ENCODE results near the gene SLC26A2. TPM values are rescaled to one million over a fixed set of nuclear protein-coding genes. Genes with fewer than 3 reads are reported as not detected.
A peak's percentile ranks its signal among the peaks of the same experiment; 100 is the strongest.

Gene SLC26A2
- total and polyA plus RNA-seq, 2 experiments from 2014 or later: 3.5 to 11.5 TPM

- TF ChIP-seq ZNF462 (CRISPR knock-in tag; IDR thresholded peaks at IDR 0.05) (no peak), ZNF331 (CRISPR knock-in tag; IDR thresholded peaks at IDR 0.05; ENCODE audit: low read depth) (no peak)
Observed at GRCh38 chr5:149935431-149935901, 25.1 kb upstream of the SLC26A2 start (continued).

- Histone ChIP-seq H3F3A (replicated peaks; ENCODE audit: low read depth) (no peaks in the 10 kb centered on the region), H3K27me3 (ENCODE audit: insufficient read depth) (no peaks in the 10 kb centered on the region), H3K4me1 (ENCODE audit: insufficient read depth) (0 out of 2 replicates have a peak, but pooled peaks cover 5% of the 10 kb centered on the region), H2AFZ (peak overlapping the region; percentile 32; the same call in 1 of the 2 replicates), H3K79me2 (replicated peaks; ENCODE audit: insufficient read depth) (no peaks in the 10 kb centered on the region), H3K27ac (ENCODE audit: low read depth) (no peak overlapping the region), H3K4me3 (no peak overlapping the region), H3K9me2 (ENCODE audit: insufficient read depth) (no peaks in the 10 kb centered on the region), H3K4me2 (no peak overlapping the region), H3K36me3 (ENCODE audit: insufficient read depth) (no peaks in the 10 kb centered on the region), H4K20me1 (replicated peaks; ENCODE audit: insufficient read depth) (no peaks in the 10 kb centered on the region)
- H3K4me1 Mint-ChIP-seq: peaks cover 9% of the 10 kb centered on the region; the same call in 2 of the 3 replicates
- H3K36me3 Mint-ChIP-seq (ENCODE audit: low read depth): no peaks in the 10 kb centered on the region
- ATAC-seq (no peak), DNase-seq (ENCODE audit: low spot score) (no peak)
- H3K27ac Mint-ChIP-seq: no peak overlapping the region
- peaks cover 5% of the 10 kb centered on the region for H3K27me3 Mint-ChIP-seq (ENCODE audit: insufficient read depth, low read depth, poor library complexity)
- no peak overlapping the region for H3K4me3 Mint-ChIP-seq
- H3K9me3 Mint-ChIP-seq: no peaks in the 10 kb centered on the region
- no peak for TF ChIP-seq CREB1 (CRISPR knock-in tag; IDR thresholded peaks at IDR 0.05; ENCODE audit: low read depth)
- no peak for TF ChIP-seq EZH2phosphoT487 (IDR thresholded peaks at IDR 0.05; ENCODE audit: unreplicated experiment)
- no peak for TF ChIP-seq JUNB (IDR thresholded peaks at IDR 0.05; ENCODE audit: unreplicated experiment)
- no peak for TF ChIP-seq EZH2 (IDR thresholded peaks at IDR 0.05; ENCODE audit: low read depth, unreplicated experiment)
- TF ChIP-seq ZNF331 (CRISPR knock-in tag; IDR thresholded peaks at IDR 0.05; ENCODE audit: low read depth): no peak
- no peak for TF ChIP-seq POLR2AphosphoS5 (IDR thresholded peaks at IDR 0.05; ENCODE audit: low read depth)
- TF ChIP-seq ETS1 (IDR thresholded peaks at IDR 0.05): no peak
- TF ChIP-seq NANOG (IDR thresholded peaks at IDR 0.05; ENCODE audit: borderline replicate concordance): no peak
Observed at GRCh38 chr5:149936044-149936699, 24.4 kb upstream of the SLC26A2 start.

Measured in GM23338 (cell line).